ENCODE results near the gene AKAP1. TPM values are rescaled to one million over a fixed set of nuclear protein-coding genes. Genes with fewer than 3 reads are reported as not detected.

Gene AKAP1
- total and polyA plus RNA-seq, 9 of the 15 experiments (the other 6 are each of a cell fraction or from before 2014, with no cell fraction given) = 12.9 to 63.8 (median 36.4) TPM

DNA sequence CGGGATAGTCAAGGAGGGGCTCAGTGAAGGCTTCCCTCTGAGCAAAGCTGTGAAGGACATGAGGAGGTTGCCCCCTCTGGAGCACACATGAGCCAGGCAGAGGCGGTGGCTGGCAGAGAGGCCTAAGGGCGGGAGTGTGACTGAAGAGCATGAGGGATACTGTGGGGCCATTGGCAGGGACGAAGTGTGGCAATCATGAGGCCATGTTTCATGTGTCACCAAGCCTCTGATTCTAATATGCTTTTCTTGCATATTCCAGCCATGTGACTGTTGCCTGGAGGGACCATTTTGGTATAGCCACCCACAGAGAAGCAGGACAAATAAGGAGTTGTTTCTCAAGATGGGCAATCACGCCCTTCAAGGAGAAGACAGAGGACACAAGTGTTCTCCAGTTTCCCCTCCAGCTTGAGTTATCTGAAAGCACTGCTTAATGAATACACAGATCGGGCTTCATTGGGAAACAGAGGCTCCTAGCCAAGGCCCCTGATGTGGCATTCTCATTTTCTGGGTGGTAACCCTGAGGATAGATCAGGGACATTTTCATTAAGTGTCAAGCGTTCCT is 68.0 kb downstream of the AKAP1 start:
- H3K9ac ChIP-seq (ENCODE audit: insufficient read depth in 1 of 2, low read depth in 2 of 2, low read length in 2 of 2) = no peak overlapping the region
- no peak overlapping the region for H2AFZ ChIP-seq (ENCODE audit: low read depth, low read length)
- no peak overlapping the region for H3K4me2 ChIP-seq (ENCODE audit: insufficient read depth, low read length)
- TF ChIP-seq L3MBTL2 (IDR thresholded peaks at IDR 0.05) (peak; percentile 28; the same call in 1 of the 2 replicates), RBM22 (IDR thresholded peaks at IDR 0.05; ENCODE audit: low read depth, low read length, poor library complexity, severe bottlenecking) (no peak)
- TF ChIP-seq, protein P1, sequence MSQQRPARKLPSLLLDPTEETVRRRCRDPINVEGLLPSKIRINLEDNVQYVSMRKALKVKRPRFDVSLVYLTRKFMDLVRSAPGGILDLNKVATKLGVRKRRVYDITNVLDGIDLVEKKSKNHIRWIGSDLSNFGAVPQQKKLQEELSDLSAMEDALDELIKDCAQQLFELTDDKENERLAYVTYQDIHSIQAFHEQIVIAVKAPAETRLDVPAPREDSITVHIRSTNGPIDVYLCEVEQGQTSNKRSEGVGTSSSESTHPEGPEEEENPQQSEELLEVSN (IDR thresholded peaks at IDR 0.05; ENCODE audit: borderline replicate concordance in 1 of 2, extremely low read depth in 1 of 2, insufficient read depth in 1 of 2, insufficient read length in 1 of 2, low read depth in 1 of 2, low read length in 1 of 2, poor library complexity in 1 of 2, severe bottlenecking in 1 of 2) = peak in 1 of 2 experiments; percentile 62
- TF ChIP-seq, protein P2, sequence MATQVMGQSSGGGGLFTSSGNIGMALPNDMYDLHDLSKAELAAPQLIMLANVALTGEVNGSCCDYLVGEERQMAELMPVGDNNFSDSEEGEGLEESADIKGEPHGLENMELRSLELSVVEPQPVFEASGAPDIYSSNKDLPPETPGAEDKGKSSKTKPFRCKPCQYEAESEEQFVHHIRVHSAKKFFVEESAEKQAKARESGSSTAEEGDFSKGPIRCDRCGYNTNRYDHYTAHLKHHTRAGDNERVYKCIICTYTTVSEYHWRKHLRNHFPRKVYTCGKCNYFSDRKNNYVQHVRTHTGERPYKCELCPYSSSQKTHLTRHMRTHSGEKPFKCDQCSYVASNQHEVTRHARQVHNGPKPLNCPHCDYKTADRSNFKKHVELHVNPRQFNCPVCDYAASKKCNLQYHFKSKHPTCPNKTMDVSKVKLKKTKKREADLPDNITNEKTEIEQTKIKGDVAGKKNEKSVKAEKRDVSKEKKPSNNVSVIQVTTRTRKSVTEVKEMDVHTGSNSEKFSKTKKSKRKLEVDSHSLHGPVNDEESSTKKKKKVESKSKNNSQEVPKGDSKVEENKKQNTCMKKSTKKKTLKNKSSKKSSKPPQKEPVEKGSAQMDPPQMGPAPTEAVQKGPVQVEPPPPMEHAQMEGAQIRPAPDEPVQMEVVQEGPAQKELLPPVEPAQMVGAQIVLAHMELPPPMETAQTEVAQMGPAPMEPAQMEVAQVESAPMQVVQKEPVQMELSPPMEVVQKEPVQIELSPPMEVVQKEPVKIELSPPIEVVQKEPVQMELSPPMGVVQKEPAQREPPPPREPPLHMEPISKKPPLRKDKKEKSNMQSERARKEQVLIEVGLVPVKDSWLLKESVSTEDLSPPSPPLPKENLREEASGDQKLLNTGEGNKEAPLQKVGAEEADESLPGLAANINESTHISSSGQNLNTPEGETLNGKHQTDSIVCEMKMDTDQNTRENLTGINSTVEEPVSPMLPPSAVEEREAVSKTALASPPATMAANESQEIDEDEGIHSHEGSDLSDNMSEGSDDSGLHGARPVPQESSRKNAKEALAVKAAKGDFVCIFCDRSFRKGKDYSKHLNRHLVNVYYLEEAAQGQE (IDR thresholded peaks at IDR 0.05; ENCODE audit: borderline replicate concordance) = 0 out of 2 replicates have a peak, but pooled peaks have one; percentile 17
- TF ChIP-seq, protein P2 (CRISPR knock-in tag; IDR thresholded peaks at IDR 0.05; ENCODE audit: low read depth) = no peak
- ChIA-PET CTCF (ENCODE audit: low intra/inter-chr PET ratio) (no interaction called here), POLR2A (interaction anchor here (0.7 kb wide), 1 partner anchor 95 kb away, joined by 3 read pairs; no protein-coding TSS in a partner anchor)
- 10% methylated on average over 7 of the region's 7 CpGs for WGBS (ENCODE audit: insufficient coverage, low coverage, missing lambda C conversion rate)
- H3K36me3 ChIP-seq (ENCODE audit: control insufficient read depth, insufficient read depth, low read length) = no peaks in the 10 kb centered on the region
- H3K4me3 ChIP-seq = no peak overlapping the region
- intact Hi-C loops (cut with micrococcal nuclease) (no loop called here), in situ Hi-C loops (cut with MboI) (no loop called here)
- no peak for ATAC-seq
- no peak for FAIRE-seq
- no peaks in the 10 kb centered on the region for H3K9me1 ChIP-seq (ENCODE audit: control insufficient read depth, insufficient read depth, low read length)
- H3K27me3 ChIP-seq (ENCODE audit: control insufficient read depth in 2 of 2, insufficient read depth in 2 of 2, low read length in 2 of 2) = peaks cover 34 to 49% of the 10 kb centered on the region in 2 experiments
- H3K79me2 ChIP-seq (ENCODE audit: control insufficient read depth, insufficient read depth, low read length) = no peaks in the 10 kb centered on the region
- peaks cover 2 to 4% of the 10 kb centered on the region in 2 experiments; a peak in 3 of 5 replicates for H3K4me1 ChIP-seq (replicated peaks in 1 of 2; ENCODE audit: control insufficient read depth in 2 of 2, insufficient read depth in 2 of 2, low read length in 2 of 2)
- H3K9me3 ChIP-seq (replicated peaks; ENCODE audit: control insufficient read depth, insufficient read depth, low read depth, low read length) = 0 out of 2 replicates have a peak, but pooled peaks cover 2% of the 10 kb centered on the region
- H3K27ac ChIP-seq (ENCODE audit: extremely low read depth, low read depth, low read length) = no peak overlapping the region
- BruUV-seq (replicated peaks) = no TSS peak
- no peaks in the 10 kb centered on the region for H4K20me1 ChIP-seq (replicated peaks; ENCODE audit: control insufficient read depth, insufficient read depth, low read length)
- no peak for DNase-seq (ENCODE audit: extremely low read depth in 1 of 4, low spot score in 3 of 4)

All from K562 (cell line).